Effector CD4-positive, alpha-beta T cell (primary cell): ENCODE results near the gene CETN1.

Source experiments
- DNase-seq: peaks from one replicate; pipeline ENCODE4 v3.0.0-alpha.2; 2020

CETN1 gene

GRCh38 chr18:623761-624620 is 43.8 kb downstream of the CETN1 start:
- peak; percentile 40 for DNase-seq

DNA sequence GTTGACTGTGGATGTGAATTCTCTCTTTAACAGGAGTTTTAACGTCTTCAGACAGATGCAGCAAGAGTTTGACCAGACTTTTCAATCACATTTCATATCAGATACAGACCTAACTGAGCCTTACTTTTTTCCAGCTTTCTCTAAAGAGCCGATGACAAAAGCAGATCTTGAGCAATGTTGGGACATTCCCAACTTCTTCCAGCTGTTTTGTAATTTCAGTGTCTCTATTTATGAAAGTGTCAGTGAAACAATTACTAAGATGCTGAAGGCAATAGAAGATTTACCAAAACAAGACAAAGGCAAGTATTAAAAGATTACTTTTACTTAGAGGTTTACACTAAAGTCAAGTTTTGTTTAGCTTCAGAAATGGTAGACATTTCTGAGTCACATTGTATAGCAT is 47.1 kb downstream of the CETN1 start:
- no peak for DNase-seq

- no peak for DNase-seq
Observed at GRCh38 chr18:629269-630150, 49.3 kb downstream of the CETN1 start.

GRCh38 chr18:631560-631959 is 51.4 kb downstream of the CETN1 start:
- DNase-seq: no peak
